H1 (cell line): Measurements from ENCODE around the gene CCDC40. TPM values are rescaled to one million over a fixed set of nuclear protein-coding genes. Genes with fewer than 3 reads are reported as not detected.

Experiments used
- CTCF ChIA-PET: fragments of 300-600 bp; sonication (Branson Sonifier 250); formaldehyde crosslinking; loops from one replicate; lab custom pipeline; 2021; ENCODE audit not compliant: partially characterized antibody; lab: Charles Lee
- POLR2A ChIA-PET: fragments of 300-600 bp; sonication (Branson Sonifier 250); formaldehyde crosslinking; loops from one replicate; lab custom pipeline; 2021; ENCODE audit warnings: inconsistent platforms; ENCODE audit not compliant: partially characterized antibody; lab: Charles Lee
- DNase-seq, 2 experiments: peaks; one replicate each; pipeline versions ENCODE4 v3.0.0 to v3.0.0-alpha.2; 2010 to 2022; ENCODE audit warnings: low spot score in 2 of 2, low read depth in 1 of 2, mixed read lengths in 1 of 2
- FAIRE-seq: peaks from 2 replicates; lab custom pipeline; 2011; peaks lifted over from hg19 to GRCh38; lab: Jason Lieb, UNC
- H2AFZ ChIP-seq: 2 replicates; pipeline ENCODE4 v1.8.1; 2012; ENCODE audit warnings: low read length, inconsistent platforms
- H2AK5ac ChIP-seq: 2 replicates; pipeline ENCODE4 v1.6.1; 2013; ENCODE audit warnings: low read depth, low read length
- H2BK120ac ChIP-seq: replicated peaks from 2 replicates; pipeline ENCODE3; 2013; ENCODE audit warnings: low read depth, low read length, inconsistent platforms
- H2BK12ac ChIP-seq: 2 replicates; pipeline ENCODE4 v1.6.1; 2013; ENCODE audit warnings: low read depth, low read length
- H2BK15ac ChIP-seq: 2 replicates; pipeline ENCODE4 v1.6.1; 2013; ENCODE audit warnings: low read length
- H2BK20ac ChIP-seq: 2 replicates; pipeline ENCODE4 v1.6.1; 2013; ENCODE audit warnings: low read length
- H2BK5ac ChIP-seq: 2 replicates; pipeline ENCODE4 v1.6.1; 2013; ENCODE audit warnings: low read depth, low read length
- H3K14ac ChIP-seq: 2 replicates; pipeline ENCODE4 v1.6.1; 2013; ENCODE audit warnings: inconsistent platforms; ENCODE audit not compliant: insufficient read length
- H3K18ac ChIP-seq: 2 replicates; pipeline ENCODE4 v1.6.1; 2013; ENCODE audit warnings: low read length; ENCODE audit errors: extremely low read depth
- H3K23ac ChIP-seq: 2 replicates; pipeline ENCODE4 v1.6.1; 2013; ENCODE audit warnings: inconsistent platforms; ENCODE audit not compliant: insufficient read length
- H3K23me2 ChIP-seq: 2 replicates; pipeline ENCODE4 v1.6.1; 2013; ENCODE audit warnings: low read depth, low read length
- H3K27ac ChIP-seq: 2 replicates; pipeline ENCODE4 v1.6.1; 2011; ENCODE audit warnings: low read depth, low read length, inconsistent platforms
- H3K27me3 ChIP-seq, 4 experiments: replicated peaks in 1 of 4; 1 replicate in 1 of 4; 2 replicates in 3 of 4; pipeline versions ENCODE4 v1.6.1 to v1.8.1; 2011 to 2013; ENCODE audit warnings: low read length in 3 of 4, mild to moderate bottlenecking in 3 of 4, inconsistent platforms in 2 of 4, mixed read lengths in 2 of 4, moderate library complexity in 1 of 4; ENCODE audit not compliant: control insufficient read depth in 3 of 4, insufficient read depth in 3 of 4; ENCODE audit errors: extremely low read depth in 1 of 4
- H3K36me3 ChIP-seq, 4 experiments: 2 replicates each; pipeline versions ENCODE4 v1.6.1 to v1.8.1; 2011 to 2013; ENCODE audit warnings: mild to moderate bottlenecking in 4 of 4, low read length in 3 of 4, moderate library complexity in 2 of 4, control low read depth in 1 of 4, inconsistent platforms in 1 of 4; ENCODE audit not compliant: insufficient read depth in 4 of 4, control insufficient read depth in 2 of 4
- H3K4ac ChIP-seq: replicated peaks from 2 replicates; pipeline ENCODE3; 2013; ENCODE audit warnings: low read length, low read depth, mixed read lengths, inconsistent platforms; ENCODE audit not compliant: insufficient read length
- H3K4me1 ChIP-seq, 4 experiments: replicated peaks in 1 of 4; 1 replicate in 1 of 4; 2 replicates in 3 of 4; pipeline versions ENCODE4 v1.6.1 to v1.8.1; 2011 to 2013; ENCODE audit warnings: low read length in 3 of 4, inconsistent platforms in 2 of 4, mixed read lengths in 1 of 4; ENCODE audit not compliant: insufficient read depth in 4 of 4, control insufficient read depth in 3 of 4
- H3K4me2 ChIP-seq, 2 experiments: 2 replicates each; pipeline versions ENCODE4 v1.6.1 to v1.8.1; 2011 to 2013; ENCODE audit warnings: low read depth in 2 of 2, low read length in 2 of 2, control low read depth in 1 of 2, inconsistent platforms in 1 of 2, mild to moderate bottlenecking in 1 of 2; ENCODE audit not compliant: insufficient read depth in 1 of 2
- H3K4me3 ChIP-seq, 4 experiments: fragments of 200-600, 300-600 bp in 1 of 4; sonication (generic), shearing (Covaris generic), sonication (Bioruptor Twin) in 1 of 4; 2 replicates each; pipeline versions ENCODE4 v1.5.1 to v1.8.1; 2011 to 2016; ENCODE audit warnings: low read length in 4 of 4, low read depth in 3 of 4, control low read depth in 2 of 4, inconsistent platforms in 2 of 4, mild to moderate bottlenecking in 2 of 4, mixed read lengths in 1 of 4, moderate library complexity in 1 of 4; ENCODE audit not compliant: insufficient read depth in 2 of 4; ENCODE audit errors: extremely low read depth in 1 of 4
- H3K56ac ChIP-seq: replicated peaks from 2 replicates; pipeline ENCODE3; 2013; ENCODE audit warnings: low read depth, mild to moderate bottlenecking, mixed read lengths, low read length, inconsistent platforms; ENCODE audit not compliant: insufficient read length
- H3K79me1 ChIP-seq: 2 replicates; pipeline ENCODE4 v1.6.1; 2013; ENCODE audit warnings: low read depth, low read length, control low read depth
- H3K79me2 ChIP-seq, 2 experiments: 2 replicates each; pipeline versions ENCODE4 v1.6.1 to v1.8.1; 2012 to 2013; ENCODE audit warnings: low read length in 2 of 2, mild to moderate bottlenecking in 2 of 2, inconsistent platforms in 1 of 2; ENCODE audit not compliant: insufficient read depth in 2 of 2, control insufficient read depth in 1 of 2
- H3K9ac ChIP-seq, 4 experiments: replicated peaks in 1 of 4; 1 replicate in 1 of 4; 2 replicates in 3 of 4; pipeline versions ENCODE4 v1.6.1 to v1.8.1; 2011 to 2013; ENCODE audit warnings: low read depth in 3 of 4, low read length in 3 of 4, control low read depth in 2 of 4, mild to moderate bottlenecking in 2 of 4, moderate library complexity in 2 of 4, inconsistent platforms in 1 of 4; ENCODE audit errors: extremely low read depth in 1 of 4
- H3K9me3 ChIP-seq, 2 experiments: 2 replicates each; pipeline versions ENCODE4 v1.6.1 to v1.8.1; 2012 to 2013; ENCODE audit warnings: mild to moderate bottlenecking in 2 of 2, moderate library complexity in 2 of 2, control low read depth in 1 of 2, inconsistent platforms in 1 of 2, low read depth in 1 of 2, low read length in 1 of 2, mixed read lengths in 1 of 2; ENCODE audit not compliant: insufficient read depth in 2 of 2
- H4K20me1 ChIP-seq, 2 experiments: replicated peaks in 1 of 2; 2 replicates each; pipeline versions ENCODE3 to v1.8.1; 2011 to 2013; ENCODE audit warnings: inconsistent platforms in 2 of 2, low read length in 2 of 2, mild to moderate bottlenecking in 1 of 2; ENCODE audit not compliant: insufficient read depth in 2 of 2, control insufficient read depth in 1 of 2
- H4K5ac ChIP-seq: 2 replicates; pipeline ENCODE4 v1.6.1; 2013; ENCODE audit warnings: low read length, low read depth, mixed read lengths, inconsistent platforms; ENCODE audit not compliant: insufficient read length
- H4K8ac ChIP-seq: 2 replicates; pipeline ENCODE4 v1.8.0; 2013; ENCODE audit warnings: mild to moderate bottlenecking, moderate library complexity, low read length, inconsistent platforms; ENCODE audit not compliant: insufficient read depth; ENCODE audit errors: extremely low read depth
- H4K91ac ChIP-seq: replicated peaks from 2 replicates; pipeline ENCODE3; 2013; ENCODE audit warnings: low read length, mixed read lengths, inconsistent platforms; ENCODE audit not compliant: insufficient read length
- CBX5 ChIP-seq: fragments of 300-800, 300-1000 bp; sonication (generic); IDR thresholded peaks from 2 replicates; pipeline ENCODE4 v1.7.1; 2016; ENCODE audit warnings: antibody characterized with exemption, low read length, low read depth
- FOSL1 ChIP-seq: IDR thresholded peaks from 2 replicates; pipeline ENCODE4 v1.6.1; 2011; ENCODE audit warnings: mild to moderate bottlenecking, low read depth, low read length, moderate library complexity; ENCODE audit not compliant: insufficient read depth
- GTF2F1 ChIP-seq: IDR thresholded peaks from 2 replicates; pipeline ENCODE4 v1.6.1; 2012; ENCODE audit warnings: low read depth, low read length, improper control_type of control experiment, borderline replicate concordance
- JUND ChIP-seq: IDR thresholded peaks from 2 replicates; pipeline ENCODE4 v1.6.1; 2011; ENCODE audit warnings: mild to moderate bottlenecking, improper control_type of control experiment, low read length
- MAFK ChIP-seq: IDR thresholded peaks from 2 replicates; pipeline ENCODE4 v1.6.1; 2012; ENCODE audit warnings: low read depth, mild to moderate bottlenecking, improper control_type of control experiment, low read length
- POLR2A ChIP-seq, 2 experiments: IDR thresholded peaks; 1 replicate in 1 of 2; 2 replicates in 1 of 2; pipeline ENCODE4 v1.6.1; 2011; ENCODE audit warnings: low read depth in 2 of 2, low read length in 2 of 2, mild to moderate bottlenecking in 2 of 2; ENCODE audit errors: control extremely low read depth in 1 of 2
- RNF2 ChIP-seq: fragments of 200-900, 300-1000 bp; sonication (generic); IDR thresholded peaks from 2 replicates; pipeline ENCODE4 v1.7.1; 2016; ENCODE audit warnings: borderline replicate concordance, low read depth, mild to moderate bottlenecking, antibody characterized with exemption, low read length; ENCODE audit not compliant: poor library complexity, severe bottlenecking; ENCODE audit errors: missing control alignments
- TAF7 ChIP-seq: optimal IDR thresholded peaks from 2 replicates; pipeline ENCODE3; 2011; ENCODE audit warnings: low read depth, mild to moderate bottlenecking, inconsistent platforms, low read length, moderate library complexity, borderline replicate concordance
- TEAD4 ChIP-seq: IDR thresholded peaks from 2 replicates; pipeline ENCODE4 v1.6.1; 2012; ENCODE audit warnings: low read depth, low read length, inconsistent platforms, mixed read lengths
- WGBS, 2 experiments: shearing (Covaris generic) in 1 of 2; methylation state at CpG; one replicate each; pipeline versions ENCODE4 v1.1.6 to v1.1.7; 2013 to 2015; ENCODE audit warnings: low lambda C conversion rate in 2 of 2, mixed read lengths in 2 of 2, inconsistent platforms in 1 of 2, low coverage in 1 of 2, missing lambda C conversion rate in 1 of 2; ENCODE audit not compliant: insufficient replicate concordance in 2 of 2, insufficient coverage in 1 of 2, insufficient read length in 1 of 2; ENCODE audit errors: extremely low coverage in 1 of 2, missing lambda C conversion rate in 1 of 2; 5-methylcytosine and 5-hydroxymethylcytosine counted together
- polyA plus RNA-seq, 7 experiments: library from polyadenylated mRNA; depleted of rRNA in 3 of 7; stranded (reverse) in 5 of 7; unstranded in 2 of 7; fragments of >200 nt in 5 of 7; fragments of 200-250 nt in 2 of 7; gene quantifications; 1 replicate in 5 of 7; 2 replicates in 1 of 7; 4 replicates in 1 of 7; pipeline versions ENCODE4 v1.2.1 to v1.2.3, GENCODE V29; 2011 to 2013; ENCODE audit warnings: missing spikeins in 2 of 7, mixed read lengths in 2 of 7
- total RNA-seq: library from RNA; stranded (reverse); fragmentation: NEBNext Ultra II Directional; extraction: Animal tissue kit (Norgen Biotek cat#: 25700); gene quantifications from 2 replicates; pipeline ENCODE4 v1.2.1, GENCODE V29; 2021
- TF ChIP-seq, protein P1 (sequence below): IDR thresholded peaks from 2 replicates; pipeline ENCODE4 v1.6.1; 2012; ENCODE audit warnings: inconsistent platforms

The CCDC40 gene
- total and polyA plus RNA-seq, 2 of the 8 experiments (the other 6 are each of a cell fraction or from before 2014, with no cell fraction given), result 4.1 to 11.5 TPM

DNA sequence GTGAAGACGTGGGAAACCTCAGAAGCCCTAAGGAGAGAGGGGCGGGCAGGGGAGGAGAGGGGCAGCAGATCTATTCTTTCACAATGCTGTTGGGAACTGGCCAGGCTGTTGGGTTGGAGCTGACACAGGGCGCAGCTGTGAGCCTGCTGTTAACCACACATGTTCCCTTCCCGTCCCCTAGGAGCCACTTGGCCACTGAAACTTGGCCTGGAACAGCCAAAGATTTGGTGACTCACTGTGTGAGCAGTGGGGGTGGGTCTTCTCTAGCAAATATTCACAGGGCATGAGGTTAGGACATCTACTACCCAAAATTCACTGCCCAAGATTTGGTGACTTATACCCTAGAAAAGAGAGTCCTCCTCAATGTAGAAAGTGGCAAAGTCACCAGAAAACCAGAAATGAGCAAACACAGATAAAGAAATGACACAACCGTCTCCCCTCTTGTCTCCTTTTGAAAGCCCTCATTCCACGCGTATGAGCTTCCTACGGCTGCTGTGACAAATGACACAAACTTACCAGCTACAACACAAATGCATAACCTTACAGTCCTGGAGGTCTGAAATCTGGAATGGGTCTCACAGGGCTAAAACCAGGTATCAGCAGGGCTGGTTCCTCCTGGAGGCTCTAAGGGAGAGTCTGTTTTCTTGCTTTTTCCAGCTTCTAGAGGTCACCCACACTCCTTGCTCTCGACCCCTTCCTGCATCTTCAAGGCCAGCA is 7.0 kb upstream of the CCDC40 start:
- 89% methylated on average over 9 of the region's 9 CpGs; no CpG with 5 or more reads in 1 of the 2 experiments for WGBS, 2 experiments
- POLR2A ChIA-PET, result interaction anchor here (0.7 to 3.0 kb wide), 4 partner anchors 9 to 72 kb away, joined by 3 to 15 read pairs (median 4); partner anchors contain the start of gene GAA
- H4K20me1 ChIP-seq, result peaks cover 30 to 52% of the 10 kb centered on the region in 2 experiments

More for the DNA sequence above, 7.0 kb upstream of the CCDC40 start:
- CTCF ChIA-PET, result interaction anchor here (1.4 to 10.8 kb wide), 3 partner anchors 11 to 53 kb away, joined by 4 to 110 read pairs (median 6); no protein-coding TSS in a partner anchor
- no peak overlapping the region for H3K23ac ChIP-seq
- H2BK15ac ChIP-seq, result no peak overlapping the region
- no peak overlapping the region for H2BK20ac ChIP-seq
- no peak overlapping the region for H4K5ac ChIP-seq
- H2AK5ac ChIP-seq, result no peak overlapping the region
- no peaks in the 10 kb centered on the region; a peak in 1 of 7 replicates for H3K27me3 ChIP-seq
- no peak overlapping the region for H3K14ac ChIP-seq
- DNase-seq, result no peak
- H4K91ac ChIP-seq, result no peak overlapping the region
- no peak for FAIRE-seq
- no peak overlapping the region for H3K4me2 ChIP-seq
- no peak overlapping the region for H3K4me3 ChIP-seq
- H3K4ac ChIP-seq, result no peak overlapping the region
- no peak overlapping the region for H2BK5ac ChIP-seq
- no peak overlapping the region for H3K56ac ChIP-seq
- H3K9ac ChIP-seq, result no peak overlapping the region; a peak in 1 of 7 replicates
- H3K9me3 ChIP-seq, result no peaks in the 10 kb centered on the region
- no peak for TF ChIP-seq GTF2F1
- TF ChIP-seq TEAD4, result no peak
- TF ChIP-seq JUND, result no peak
- no peak for TF ChIP-seq RNF2
- TF ChIP-seq POLR2A (IDR thresholded peaks at IDR 0.05; ENCODE audit: control extremely low read depth in 1 of 2, low read depth in 2 of 2, low read length in 2 of 2), result no peak
- no peak for TF ChIP-seq TAF7
- no peak for TF ChIP-seq CBX5
- TF ChIP-seq, protein P1, sequence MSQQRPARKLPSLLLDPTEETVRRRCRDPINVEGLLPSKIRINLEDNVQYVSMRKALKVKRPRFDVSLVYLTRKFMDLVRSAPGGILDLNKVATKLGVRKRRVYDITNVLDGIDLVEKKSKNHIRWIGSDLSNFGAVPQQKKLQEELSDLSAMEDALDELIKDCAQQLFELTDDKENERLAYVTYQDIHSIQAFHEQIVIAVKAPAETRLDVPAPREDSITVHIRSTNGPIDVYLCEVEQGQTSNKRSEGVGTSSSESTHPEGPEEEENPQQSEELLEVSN, result no peak
- TF ChIP-seq FOSL1, result no peak
- TF ChIP-seq MAFK, result no peak
- H3K23me2 ChIP-seq, result peaks cover 6% of the 10 kb centered on the region
- no peak overlapping the region for H4K8ac ChIP-seq
- H3K79me1 ChIP-seq, result peaks cover 45% of the 10 kb centered on the region
- no peak overlapping the region for H2AFZ ChIP-seq
- peaks cover 0 to 10% (median 4%) of the 10 kb centered on the region in 4 experiments; a peak in 6 of 7 replicates for H3K4me1 ChIP-seq
- H2BK12ac ChIP-seq, result no peak overlapping the region
- no peak overlapping the region for H2BK120ac ChIP-seq
- no peak overlapping the region for H3K27ac ChIP-seq
- no peaks in the 10 kb centered on the region; a peak in 1 of 8 replicates for H3K36me3 ChIP-seq
- H3K79me2 ChIP-seq, result peaks cover 17 to 96% of the 10 kb centered on the region in 2 experiments
- H3K18ac ChIP-seq, result no peak overlapping the region
